HG03442 (cell line): ENCODE data around the gene NUDT16L1.
"Not testable (repeated sequence)": the region's sequence is repeated elsewhere in the genome, so short reads cannot be mapped to it uniquely, and the experiment has no call there.

Experiments
- ATAC-seq: cut with Tn5 transposase; IDR thresholded peaks from one replicate; pipeline ENCODE4 v1.9.1; 2021; ENCODE audit warnings: mild to moderate bottlenecking, moderate library complexity; ENCODE audit not compliant: unreplicated experiment

NUDT16L1 gene

DNA sequence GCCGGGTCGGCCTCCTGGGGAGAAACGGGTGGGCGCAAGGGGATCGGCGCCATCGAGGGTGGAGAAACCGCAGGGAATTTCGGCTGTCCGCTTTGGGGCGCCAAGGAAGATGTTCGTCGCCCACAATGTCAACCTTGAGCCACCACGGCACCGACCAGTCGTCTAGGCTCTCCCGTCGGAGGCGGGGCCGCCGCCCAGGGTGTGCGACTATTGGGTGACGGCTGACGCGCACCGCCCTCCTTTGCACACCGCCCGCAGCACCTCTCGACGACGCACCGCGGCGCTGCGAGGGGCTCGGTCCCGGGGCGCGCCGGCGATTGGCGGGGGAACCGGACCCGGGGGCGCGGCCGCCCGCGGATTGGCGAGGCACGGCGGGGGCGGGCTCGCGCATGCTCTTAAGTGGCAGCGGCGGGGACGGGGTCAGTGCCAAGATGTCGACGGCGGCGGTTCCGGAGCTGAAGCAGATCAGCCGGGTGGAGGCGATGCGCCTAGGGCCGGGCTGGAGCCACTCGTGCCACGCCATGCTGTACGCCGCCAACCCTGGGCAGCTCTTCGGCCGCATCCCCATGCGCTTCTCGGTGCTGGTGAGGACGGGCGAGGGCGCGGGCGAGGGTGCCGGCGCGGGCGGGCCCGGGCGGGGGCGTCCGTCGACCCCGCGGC lies at the start of gene NUDT16L1:
Gene NUDT16L1, plus strand, starts transcription at position 267 of the 660 bp plus-strand sequence. Its CDS starts 165 bp downstream, at position 432.
- peak; percentile 93 for ATAC-seq

DNA sequence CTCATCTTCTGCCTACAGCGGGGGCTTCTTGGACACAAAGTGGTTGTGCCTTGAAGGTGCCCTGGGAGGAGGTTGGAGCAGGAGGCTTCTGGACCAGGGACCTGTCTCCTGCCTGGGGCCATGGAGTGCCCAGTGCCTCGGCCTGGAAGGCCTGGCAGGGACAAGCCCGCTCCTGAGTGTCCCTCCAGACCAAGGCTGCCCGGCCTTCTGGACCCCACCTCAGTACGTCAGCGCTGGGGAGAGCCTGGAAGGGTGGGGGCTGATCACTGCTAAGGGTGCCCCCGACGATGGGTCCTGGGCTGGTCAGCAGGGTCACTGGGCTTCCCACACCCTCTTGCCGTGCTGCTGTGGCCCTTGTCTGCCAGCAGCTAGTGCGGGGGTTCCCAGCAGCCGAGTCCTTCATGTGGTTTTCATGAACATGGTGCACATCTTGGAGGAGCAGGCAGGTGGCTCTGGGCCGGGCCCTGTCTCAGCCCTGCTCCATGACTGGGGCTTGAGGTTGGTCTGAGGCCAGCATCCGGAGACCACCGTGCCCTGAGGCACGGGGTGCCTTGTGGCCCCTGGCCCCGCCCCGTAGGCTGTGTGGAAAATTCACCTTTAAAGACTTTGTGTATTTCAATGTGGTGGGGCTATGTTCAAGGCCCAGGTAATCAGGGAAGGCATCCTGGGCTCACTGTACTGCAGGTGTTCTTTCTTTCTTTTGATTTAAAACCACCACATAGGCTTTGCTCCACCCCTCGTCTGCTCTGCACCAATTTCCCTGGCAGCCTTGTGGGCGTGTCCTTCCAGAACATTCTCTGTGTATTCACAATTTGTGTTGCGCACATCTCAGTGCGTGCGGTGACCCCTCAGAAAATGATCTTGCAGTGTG lies 46.4 kb upstream of the NUDT16L1 start:
- no peak for ATAC-seq

DNA sequence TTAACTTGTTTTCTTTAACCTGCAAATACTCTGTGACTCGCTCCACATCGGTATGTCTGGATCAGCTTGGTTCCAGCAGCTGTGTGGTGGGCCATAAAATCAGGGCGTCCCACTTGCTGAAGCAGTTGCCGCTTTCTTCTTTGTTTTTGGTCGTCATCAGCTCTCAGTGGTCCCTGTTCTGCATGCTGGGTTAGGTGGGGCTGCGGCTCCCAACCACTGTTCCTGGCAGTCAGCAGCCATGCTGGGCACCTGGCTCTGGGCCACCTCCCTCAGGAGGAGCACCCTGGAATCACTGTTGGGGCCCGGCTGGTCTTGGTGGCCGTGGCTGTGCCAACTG lies 45.8 kb upstream of the NUDT16L1 start:
- no peak for ATAC-seq

DNA sequence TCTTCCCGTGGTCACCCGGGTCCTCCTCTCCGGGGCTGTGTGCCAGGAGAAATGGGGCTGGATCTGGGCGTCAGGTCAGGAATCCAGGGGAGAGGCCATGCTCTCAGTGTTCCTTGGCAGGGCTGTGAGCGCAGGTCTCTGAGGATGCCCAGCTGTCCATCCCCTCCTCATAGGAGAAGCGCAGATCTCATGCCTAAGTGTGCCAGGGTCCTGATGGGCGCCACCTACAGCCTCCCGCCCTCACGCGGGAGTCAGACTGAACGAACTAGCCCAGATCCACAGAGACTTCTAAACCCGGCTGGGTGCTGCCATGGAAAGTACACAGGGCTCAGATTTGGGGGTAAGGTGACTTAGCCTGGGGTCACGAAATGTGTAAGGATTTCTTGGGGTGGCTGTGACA lies 44.4 kb upstream of the NUDT16L1 start:
- ATAC-seq, result no peak

DNA sequence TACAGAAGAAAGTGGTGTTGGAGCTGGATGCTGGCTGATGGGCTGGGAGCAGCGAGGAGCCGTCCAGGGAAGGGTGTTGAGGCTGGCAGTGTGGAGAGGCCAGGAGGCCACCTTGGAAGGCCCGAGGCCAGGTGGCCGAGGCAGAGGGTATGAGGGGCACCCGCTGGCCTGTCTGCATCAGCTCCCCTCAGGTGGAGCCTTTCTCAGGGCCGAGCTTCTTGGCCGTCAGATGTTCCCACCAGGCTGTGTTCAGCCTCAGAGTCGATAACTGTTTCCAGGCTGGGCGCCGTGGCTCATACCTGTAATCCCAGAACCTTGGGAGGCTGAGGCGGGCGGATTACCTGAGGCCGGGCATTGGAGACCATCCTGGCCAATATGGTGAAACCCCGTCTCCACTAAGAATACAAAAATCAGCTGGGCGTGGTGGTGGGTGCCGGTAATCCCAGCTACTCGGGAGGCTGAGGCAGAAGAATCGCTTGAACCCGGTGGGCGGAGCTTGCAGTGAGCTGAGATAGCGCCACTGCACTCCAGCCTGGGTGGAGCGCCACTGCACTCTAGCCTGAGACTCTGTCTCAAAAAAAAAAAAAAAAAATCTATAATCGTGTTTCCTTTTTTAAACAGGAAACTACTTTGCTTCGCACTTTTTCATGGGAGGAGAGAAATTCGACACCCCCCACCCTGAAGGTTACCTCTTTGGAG lies 43.5 kb upstream of the NUDT16L1 start:
- no peak for ATAC-seq

DNA sequence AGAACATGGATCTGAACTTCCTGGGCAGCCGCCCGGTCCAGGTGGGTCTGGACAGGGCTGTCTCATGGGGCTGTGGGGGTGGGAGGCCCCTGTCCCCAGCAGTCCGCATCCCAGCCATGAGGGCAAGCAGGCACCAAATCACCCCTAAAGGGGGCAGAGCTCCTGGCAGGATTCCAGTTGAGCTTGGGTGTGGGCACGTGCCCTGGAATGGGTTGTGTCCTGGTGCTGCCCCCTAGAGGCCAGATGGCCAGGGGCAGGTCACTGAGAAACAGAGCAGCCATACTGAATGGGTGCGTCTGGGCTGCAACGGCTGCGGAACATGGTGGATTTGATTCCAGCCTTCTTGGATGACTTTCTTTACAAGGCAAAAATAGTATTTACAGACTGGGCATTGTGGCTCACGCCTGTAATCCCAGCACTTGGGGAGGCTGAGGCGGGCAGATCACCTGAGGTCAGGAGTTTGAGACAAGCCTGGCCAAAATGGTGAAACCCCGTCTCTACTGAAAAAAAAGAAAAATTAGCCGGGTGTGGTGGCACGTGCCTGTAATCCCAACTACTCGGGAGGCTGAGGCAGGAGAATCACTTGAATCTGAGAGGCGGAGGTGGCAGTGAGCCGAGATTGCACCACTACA lies 42.8 kb upstream of the NUDT16L1 start:
- ATAC-seq, result not testable (repeated sequence)

DNA sequence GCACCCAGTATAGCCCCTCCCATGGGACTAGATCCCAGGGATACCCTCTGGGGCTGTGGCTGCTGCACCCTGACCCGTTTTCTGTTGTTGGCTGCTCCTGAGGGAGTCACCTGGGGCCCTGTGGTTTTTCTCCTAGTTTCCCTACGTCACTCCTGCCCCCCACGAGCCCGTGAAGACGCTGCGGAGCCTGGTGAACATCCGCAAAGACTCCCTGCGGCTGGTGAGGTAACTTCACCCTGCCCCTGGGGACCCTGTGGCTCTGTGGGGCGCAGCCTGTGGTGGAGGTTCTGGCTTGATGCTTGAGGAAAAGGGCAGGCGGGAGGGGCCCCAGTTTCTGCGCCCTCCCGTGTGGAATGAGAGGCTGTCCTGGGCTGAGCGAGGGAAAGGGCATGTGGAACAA lies 41.5 kb upstream of the NUDT16L1 start:
- no peak for ATAC-seq

DNA sequence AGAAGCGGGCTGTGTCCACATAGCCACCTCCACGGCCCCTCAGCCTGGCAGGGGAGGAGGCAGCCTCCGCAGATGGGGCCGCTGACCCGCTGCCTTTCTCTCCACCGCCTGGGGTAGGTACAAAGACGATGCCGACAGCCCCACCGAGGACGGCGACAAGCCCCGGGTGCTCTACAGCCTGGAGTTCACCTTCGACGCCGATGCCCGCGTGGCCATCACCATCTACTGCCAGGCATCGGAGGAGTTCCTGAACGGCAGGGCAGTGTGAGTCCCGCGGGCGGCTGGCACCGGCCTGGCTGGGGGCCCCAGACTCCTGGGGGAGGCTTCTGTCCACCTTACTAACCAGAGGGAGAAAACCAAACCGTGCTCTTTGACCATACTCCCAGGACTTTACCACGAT lies 40.8 kb upstream of the NUDT16L1 start:
- ATAC-seq, result no peak

DNA sequence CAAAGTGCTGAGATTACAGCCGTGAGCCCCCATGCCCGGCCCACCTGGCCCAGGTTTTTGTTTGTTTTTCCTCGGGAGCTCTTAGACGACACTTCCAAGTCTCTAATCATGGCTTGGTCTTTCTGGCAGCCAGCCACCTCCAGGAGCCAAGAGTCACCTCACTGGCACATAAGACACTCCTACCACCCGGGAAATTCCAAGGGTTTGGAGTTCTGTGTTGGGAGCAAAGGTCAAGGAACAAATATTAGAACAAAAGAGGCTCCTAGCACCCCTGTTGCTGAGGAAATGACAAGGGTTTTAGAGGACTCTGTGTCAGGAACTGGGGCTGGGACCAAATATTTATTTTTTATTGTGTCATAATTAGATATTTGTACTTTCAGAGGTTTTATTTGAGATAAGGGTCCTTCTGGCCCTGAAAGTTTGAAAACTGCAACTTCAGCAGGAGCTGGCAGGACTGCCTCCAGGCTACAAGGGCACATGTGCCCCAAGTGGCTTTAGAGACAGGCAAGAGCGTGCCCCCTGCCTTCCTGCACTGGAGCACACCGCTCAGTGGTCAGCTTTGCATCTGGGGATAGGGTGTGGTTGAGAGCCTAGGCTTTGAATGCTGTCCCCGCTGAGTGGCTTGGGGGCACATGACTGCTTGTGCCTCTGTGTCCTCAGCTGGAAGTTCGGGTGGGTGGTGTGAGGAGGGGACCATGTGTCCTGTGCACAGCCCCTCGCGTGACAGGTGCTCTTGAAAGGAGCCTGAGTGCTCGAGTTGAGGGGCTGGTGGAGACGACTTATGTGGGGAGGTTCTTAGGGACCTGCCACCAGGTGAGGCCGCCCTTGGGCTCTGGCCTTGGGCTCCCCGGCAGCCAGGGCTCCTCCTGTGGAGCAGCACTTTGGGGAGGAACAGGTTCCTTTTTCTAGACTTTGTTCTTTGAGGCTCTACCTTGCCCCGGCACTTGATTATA lies 39.1 kb upstream of the NUDT16L1 start:
- no peak for ATAC-seq

DNA sequence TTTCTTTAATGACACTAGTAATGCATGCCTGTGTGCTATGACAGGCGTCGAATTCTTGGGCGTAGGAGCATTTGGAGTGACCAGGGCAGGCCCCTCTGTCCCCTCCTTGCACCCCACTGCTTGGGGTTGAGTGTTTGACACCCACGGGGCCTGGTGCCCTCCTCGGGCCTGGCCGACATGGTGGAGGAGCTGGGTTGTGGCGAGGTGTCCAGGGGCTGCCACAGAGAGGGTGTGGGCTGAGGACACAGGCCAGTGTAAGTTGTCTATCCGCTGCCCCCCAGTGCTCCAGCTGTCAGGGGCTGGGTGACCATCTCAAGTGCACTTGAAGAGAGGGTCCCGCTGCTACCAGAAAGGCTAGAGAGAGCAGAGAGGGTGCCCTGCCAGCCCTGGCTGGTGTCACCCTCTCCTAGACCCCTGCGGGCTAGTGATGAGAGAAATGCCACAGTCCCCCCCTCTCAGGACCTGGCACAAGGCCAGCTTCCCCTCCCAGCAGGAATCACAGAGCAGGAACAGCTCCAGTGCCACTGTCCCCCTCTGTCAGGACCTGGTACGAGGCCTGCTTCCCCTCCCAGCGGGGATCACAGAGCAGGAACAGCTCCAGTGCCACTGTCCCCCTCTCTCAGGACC lies 38.3 kb upstream of the NUDT16L1 start:
- ATAC-seq, result no peak

DNA sequence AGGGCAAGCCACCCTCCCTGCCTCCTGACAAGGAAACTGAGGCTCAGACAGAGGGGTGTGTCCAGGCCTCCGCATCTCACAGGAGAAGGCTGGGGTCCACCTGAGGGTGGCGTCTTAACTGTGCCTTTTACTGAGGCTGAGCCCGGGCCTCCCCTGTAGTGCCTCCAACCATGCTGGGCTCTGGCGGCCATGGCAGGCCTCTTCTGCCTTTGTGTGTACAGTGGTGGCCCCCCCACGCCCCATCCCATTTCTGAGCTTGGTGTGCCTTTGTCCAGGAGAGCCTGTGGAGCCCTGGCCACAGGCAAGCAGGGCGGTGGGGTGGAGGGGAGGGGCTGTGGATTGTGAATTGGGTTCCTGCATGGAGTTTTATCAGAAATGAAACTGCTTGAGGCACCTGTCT lies 37.6 kb upstream of the NUDT16L1 start:
- no peak for ATAC-seq

DNA sequence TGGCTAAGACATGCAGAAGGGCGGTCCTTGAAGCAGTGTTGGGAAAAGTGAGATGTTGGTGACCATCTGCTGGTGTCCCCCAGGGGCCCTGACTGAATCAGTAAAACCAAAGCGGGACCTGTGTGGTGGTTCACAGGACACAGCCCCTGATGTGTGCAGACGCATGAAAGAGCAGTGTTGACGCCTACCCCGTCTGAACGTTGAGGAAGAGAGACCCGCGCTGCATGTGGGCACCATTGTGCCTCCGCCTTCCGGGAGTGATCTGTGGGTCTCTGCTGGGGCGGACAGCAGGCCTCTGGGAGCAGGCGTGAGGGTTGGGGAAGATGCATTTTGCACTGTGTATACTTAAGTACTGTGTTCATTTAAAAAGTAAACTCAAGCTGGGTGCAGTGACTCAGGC lies 37.1 kb upstream of the NUDT16L1 start:
- ATAC-seq, result no peak

DNA sequence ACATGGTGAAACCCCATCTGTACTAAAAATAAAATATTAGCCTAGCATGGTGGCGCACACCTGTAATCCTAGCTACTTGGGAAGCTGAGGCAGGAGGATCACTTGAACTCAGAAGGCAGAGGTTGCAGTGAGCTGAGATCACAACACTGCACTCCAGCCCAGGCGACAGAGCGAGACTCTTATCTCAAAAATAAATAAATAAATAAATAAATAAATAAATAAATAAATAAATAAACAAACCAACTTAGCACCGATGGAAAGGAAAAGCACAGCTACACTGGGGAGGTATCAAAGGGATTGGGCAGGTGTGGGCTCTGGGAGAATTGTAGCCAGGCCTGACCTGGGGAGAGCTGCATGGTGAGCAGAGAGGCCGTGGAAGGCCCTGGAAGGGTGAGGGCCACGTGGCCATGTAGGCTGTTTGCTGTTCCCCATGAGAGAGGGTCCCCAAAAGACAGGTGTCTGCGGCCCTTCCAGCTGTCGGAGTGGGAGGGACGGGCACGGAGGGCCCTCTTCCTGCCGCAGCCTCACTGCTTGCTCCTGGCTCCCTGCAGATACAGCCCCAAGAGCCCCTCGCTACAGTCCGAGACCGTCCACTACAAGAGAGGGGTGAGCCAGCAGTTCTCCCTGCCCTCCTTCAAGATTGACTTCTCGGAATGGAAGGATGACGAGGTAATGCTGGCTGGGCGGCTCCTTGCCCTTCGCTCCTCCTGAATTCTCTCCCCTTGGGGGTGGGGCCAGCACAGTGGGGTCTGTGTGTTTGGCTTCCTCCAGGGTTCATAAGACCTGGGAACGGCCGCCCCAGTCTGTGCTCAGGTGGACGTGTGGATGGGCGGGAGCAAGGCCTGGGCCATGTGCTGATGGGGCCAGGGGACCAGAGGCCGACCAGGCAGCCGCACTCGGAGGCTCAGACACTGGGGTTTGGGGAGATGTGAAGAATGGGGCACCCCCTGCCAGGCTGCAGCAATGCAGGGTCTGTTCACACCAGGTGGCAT lies 36.4 kb upstream of the NUDT16L1 start:
- ATAC-seq, result no peak

DNA sequence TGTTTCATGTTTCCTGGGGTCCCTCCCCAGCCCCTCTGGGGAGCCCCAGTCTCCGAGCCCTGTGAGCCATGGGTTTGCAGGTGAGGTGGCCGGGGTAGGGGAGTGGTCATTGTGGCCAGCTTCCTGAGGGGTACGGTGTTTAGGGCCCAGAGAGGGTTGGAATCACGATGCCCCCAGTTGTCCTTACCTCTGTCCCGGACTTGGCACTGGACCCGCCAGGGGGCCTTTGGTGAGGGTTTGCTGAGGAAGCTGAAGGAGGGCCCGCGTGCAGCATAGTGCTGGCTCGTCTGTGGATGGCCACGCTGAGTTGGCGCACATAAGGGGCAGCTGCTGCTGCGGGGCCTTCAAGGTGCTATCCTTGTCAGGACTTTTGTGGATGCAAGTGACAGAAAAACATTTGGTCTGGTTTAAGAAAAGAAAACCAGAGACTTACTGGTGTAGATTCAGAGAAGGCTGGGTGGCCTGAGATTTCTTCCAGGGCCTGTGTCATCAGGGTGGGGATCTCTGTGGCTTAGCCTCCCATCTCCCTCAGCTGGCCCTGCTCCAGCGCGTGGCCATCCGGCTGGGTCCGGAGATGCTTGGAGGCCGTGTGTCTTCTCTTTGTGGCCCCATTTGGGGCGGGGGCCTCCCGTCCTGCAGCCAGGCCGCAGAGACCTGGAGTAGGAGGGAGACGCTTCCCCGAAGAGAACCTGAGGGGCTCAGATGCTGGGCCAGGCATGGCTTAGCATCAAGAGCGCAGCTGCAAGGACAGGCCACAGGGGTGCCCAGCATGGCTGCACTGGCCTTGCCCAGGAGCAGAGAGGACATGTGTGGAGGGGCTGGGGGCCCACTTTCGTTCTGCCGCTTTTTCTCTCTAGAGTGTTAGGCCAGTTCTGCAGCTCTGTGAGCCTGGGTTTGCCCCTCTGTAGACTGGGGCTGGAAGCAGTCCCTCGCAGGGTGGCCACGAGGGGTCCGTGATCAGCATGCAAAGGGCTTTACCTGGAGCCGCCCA lies 33.7 kb upstream of the NUDT16L1 start:
- ATAC-seq, result no peak

DNA sequence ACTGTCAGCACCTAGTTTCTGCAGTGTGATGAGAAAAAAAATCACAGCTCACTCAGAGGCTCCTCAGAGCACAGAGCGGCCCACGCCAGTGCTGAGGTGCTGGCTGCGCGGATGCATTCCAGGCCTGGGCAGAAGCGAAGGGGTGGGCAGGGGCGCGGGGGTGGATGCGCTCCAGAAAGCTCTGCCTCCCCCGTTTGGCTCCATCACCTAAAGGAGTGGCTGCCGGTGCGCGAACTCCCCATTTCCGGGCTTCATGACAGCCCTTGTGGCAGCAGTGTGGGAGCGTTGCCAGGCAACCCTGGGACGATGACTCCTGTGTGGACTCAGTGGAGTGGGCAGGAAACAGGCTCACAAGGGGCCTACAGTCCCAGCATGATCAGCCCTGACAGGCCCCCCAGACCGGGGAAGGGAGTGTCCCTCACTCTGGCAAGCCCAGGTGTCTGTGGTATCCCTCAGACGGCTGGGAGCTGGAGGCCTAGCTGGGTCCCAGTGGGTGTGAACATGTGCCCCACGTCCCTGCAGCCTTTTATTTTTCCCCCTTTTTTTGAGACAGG lies 32.8 kb upstream of the NUDT16L1 start:
- ATAC-seq, result peak; percentile 38

DNA sequence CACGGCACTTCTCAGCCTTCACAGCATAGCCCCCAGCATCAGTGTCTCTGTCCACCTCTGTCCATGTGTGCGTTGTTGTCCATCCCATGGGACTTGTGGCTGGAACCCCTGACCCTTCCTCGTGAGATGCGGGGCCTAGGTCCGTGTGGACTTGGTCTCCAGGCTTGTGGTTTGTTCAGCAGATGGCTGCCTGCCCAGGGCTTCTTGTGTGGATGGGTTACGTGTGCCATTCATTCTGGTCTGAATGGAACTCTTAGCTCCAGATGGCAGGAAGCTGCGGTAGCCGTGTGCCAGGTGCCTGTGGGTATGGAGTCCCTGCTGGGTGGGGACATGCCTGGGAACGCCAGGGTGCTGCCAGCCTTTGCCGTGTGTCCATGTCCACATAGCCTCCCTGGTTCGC lies 31.7 kb upstream of the NUDT16L1 start:
- no peak for ATAC-seq

DNA sequence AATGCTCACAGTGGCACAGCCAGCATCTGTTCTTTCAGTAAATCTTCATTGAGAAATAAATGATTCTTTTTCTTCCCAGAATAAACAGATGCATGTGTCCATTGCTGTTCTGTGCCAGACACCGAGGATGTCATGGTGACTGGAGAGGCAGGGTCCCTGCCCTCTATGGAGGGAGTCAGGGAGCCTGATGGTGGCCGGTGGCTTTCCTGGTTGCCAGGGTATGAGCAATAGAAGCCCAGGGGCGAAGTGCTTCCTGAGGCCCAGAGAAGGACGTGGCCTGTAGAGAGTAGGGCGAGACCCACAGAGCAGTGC lies 29.9 kb upstream of the NUDT16L1 start:
- no peak for ATAC-seq
